Limb (tissue), 2 donors: ENCODE data around the gene CTDSP2.
"Not testable (repeated sequence)": the region's sequence is repeated elsewhere in the genome, so short reads cannot be mapped to it uniquely, and the experiment has no call there.

Experiments used
- DNase-seq, 2 donors: peaks; one replicate each; pipeline ENCODE4 v3.0.0-alpha.2; 2016; ENCODE audit errors: extremely low spot score in 2 of 2

The CTDSP2 gene

GRCh38 chr12:57835366-57836288 is 10.9 kb downstream of the CTDSP2 start:
- no peak for DNase-seq

- DNase-seq, result no peak
Observed at GRCh38 chr12:57834086-57834876, 12.2 kb downstream of the CTDSP2 start.

GRCh38 chr12:57833672-57834071 is 12.9 kb downstream of the CTDSP2 start:
- no peak for DNase-seq

GRCh38 chr12:57832966-57833365 is 13.6 kb downstream of the CTDSP2 start:
- DNase-seq, result no peak

GRCh38 chr12:57830393-57830792 is 16.1 kb downstream of the CTDSP2 start:
- DNase-seq, result no peak

GRCh38 chr12:57829025-57829777 is 17.3 kb downstream of the CTDSP2 start:
- DNase-seq, result no peak

GRCh38 chr12:57826966-57827365 is 19.6 kb downstream of the CTDSP2 start:
- no peak for DNase-seq

- no peak for DNase-seq
Observed at GRCh38 chr12:57826400-57826799, 20.1 kb downstream of the CTDSP2 start.

- DNase-seq, result no peak
Observed at GRCh38 chr12:57825451-57825850, 21.1 kb downstream of the CTDSP2 start.

GRCh38 chr12:57823908-57824640 is 22.5 kb downstream of the CTDSP2 start:
- DNase-seq, result no peak

- no peak for DNase-seq
Observed at GRCh38 chr12:57823131-57823907, 23.2 kb downstream of the CTDSP2 start.

GRCh38 chr12:57822392-57823130 is 24.0 kb downstream of the CTDSP2 start:
- DNase-seq, result no peak

- DNase-seq, result no peak
Observed at GRCh38 chr12:57821474-57822214, 24.9 kb downstream of the CTDSP2 start.

GRCh38 chr12:57821015-57821414 is 25.5 kb downstream of the CTDSP2 start:
- DNase-seq, result not testable (repeated sequence)

- not testable (repeated sequence) for DNase-seq
Observed at GRCh38 chr12:57820119-57820518, 26.4 kb downstream of the CTDSP2 start.

- not testable (repeated sequence) for DNase-seq
Observed at GRCh38 chr12:57817990-57818331, 28.6 kb downstream of the CTDSP2 start.

- no peak for DNase-seq
Observed at GRCh38 chr12:57817261-57817989, 29.1 kb downstream of the CTDSP2 start.

GRCh38 chr12:57816855-57817151 is 29.7 kb downstream of the CTDSP2 start:
- DNase-seq, result no peak
